OCI-LY3 (cell line): ENCODE results near the gene DAND5.

Experiments used
- H2AFZ ChIP-seq: fragments of 200-600, 300-600 bp; shearing (Covaris generic); 2 replicates; pipeline ENCODE4 v1.6.0; 2014; ENCODE audit warnings: antibody characterized with exemption, low read depth, low read length
- H3K27ac ChIP-seq: fragments of 200-600, 300-600 bp; sonication (generic); 2 replicates; pipeline ENCODE4 v1.5.1; 2014; ENCODE audit warnings: mild to moderate bottlenecking, low read length, moderate library complexity, mixed read lengths
- H3K27me3 ChIP-seq: fragments of 200-600, 300-600 bp; sonication (generic); 2 replicates; pipeline ENCODE4 v1.6.1; 2014; ENCODE audit warnings: low read depth, low read length, mixed read lengths
- H3K36me3 ChIP-seq: fragments of 200-600, 300-600 bp; sonication (generic); replicated peaks from 2 replicates; pipeline ENCODE3; 2014; ENCODE audit warnings: low read depth, low read length, mixed read lengths
- H3K4me1 ChIP-seq: fragments of 300-600, 200-600 bp; sonication (generic); 2 replicates; pipeline ENCODE4 v1.6.1; 2014; ENCODE audit warnings: low read length, mixed read lengths
- H3K4me2 ChIP-seq: fragments of 200-600, 300-600 bp; sonication (generic); 2 replicates; pipeline ENCODE4 v1.6.1; 2014; ENCODE audit warnings: low read length, mixed read lengths
- H3K4me3 ChIP-seq: fragments of 300-600, 200-600 bp; sonication (generic); 2 replicates; pipeline ENCODE4 v1.5.1; 2014; ENCODE audit warnings: antibody characterized with exemption, mild to moderate bottlenecking, low read length, moderate library complexity
- H3K79me2 ChIP-seq: fragments of 300-600, 200-600 bp; shearing (Covaris generic); 2 replicates; pipeline ENCODE4 v1.6.1; 2014; ENCODE audit warnings: mild to moderate bottlenecking, low read length, mixed read lengths
- H3K9ac ChIP-seq: fragments of 300-600, 200-600 bp; shearing (Covaris generic); 2 replicates; pipeline ENCODE4 v1.6.0; 2014; ENCODE audit warnings: mild to moderate bottlenecking, low read length, moderate library complexity
- H3K9me3 ChIP-seq: fragments of 200-600, 300-600 bp; shearing (Covaris generic); 2 replicates; pipeline ENCODE4 v1.6.1; 2014; ENCODE audit warnings: low read length, mixed read lengths; ENCODE audit not compliant: insufficient read depth
- H4K20me1 ChIP-seq: fragments of 200-600, 300-600 bp; sonication (generic); 2 replicates; pipeline ENCODE4 v1.6.1; 2016; ENCODE audit warnings: low read length, mixed read lengths; ENCODE audit not compliant: insufficient read depth
- CTCF ChIP-seq: fragments of 200-600, 300-600 bp; sonication (generic); IDR thresholded peaks from 2 replicates; pipeline ENCODE4 v1.5.1; 2014; ENCODE audit warnings: antibody characterized with exemption, low read length, low read depth
- EZH2phosphoT487 ChIP-seq: fragments of 200-600 bp; shearing (Covaris generic); IDR thresholded peaks from 2 replicates; pipeline ENCODE4 v1.6.1; 2018; ENCODE audit warnings: antibody characterized with exemption, mixed run types, low read depth

Gene DAND5

GRCh38 chr19:13012690-13013608 lies 43.6 kb downstream of the DAND5 start:
- no peak overlapping the region for H2AFZ ChIP-seq
- TF ChIP-seq CTCF (no peak), EZH2phosphoT487 (no peak)
- H3K36me3 ChIP-seq: no peaks in the 10 kb centered on the region
- peaks cover 17% of the 10 kb centered on the region for H3K4me1 ChIP-seq
- H3K4me3 ChIP-seq: no peak overlapping the region
- no peaks in the 10 kb centered on the region for H3K9me3 ChIP-seq
- H3K9ac ChIP-seq: no peak overlapping the region
- H4K20me1 ChIP-seq: no peaks in the 10 kb centered on the region
- no peaks in the 10 kb centered on the region for H3K79me2 ChIP-seq
- H3K27me3 ChIP-seq: peaks cover 10% of the 10 kb centered on the region
- no peak overlapping the region for H3K4me2 ChIP-seq
- H3K27ac ChIP-seq: no peak overlapping the region

GRCh38 chr19:13013649-13014048 lies 44.3 kb downstream of the DAND5 start:
- no peak overlapping the region for H3K4me2 ChIP-seq
- H4K20me1 ChIP-seq: no peaks in the 10 kb centered on the region
- no peak overlapping the region for H3K4me3 ChIP-seq
- no peak overlapping the region for H3K27ac ChIP-seq
- TF ChIP-seq EZH2phosphoT487 (no peak), CTCF (no peak)
- peaks cover 10% of the 10 kb centered on the region for H3K27me3 ChIP-seq
- H2AFZ ChIP-seq: no peak overlapping the region
- H3K9me3 ChIP-seq: no peaks in the 10 kb centered on the region
- H3K79me2 ChIP-seq: no peaks in the 10 kb centered on the region
- peaks cover 17% of the 10 kb centered on the region for H3K4me1 ChIP-seq
- H3K36me3 ChIP-seq: no peaks in the 10 kb centered on the region
- no peak overlapping the region for H3K9ac ChIP-seq

- peaks cover 10% of the 10 kb centered on the region for H3K27me3 ChIP-seq
- no peak overlapping the region for H2AFZ ChIP-seq
- H3K4me1 ChIP-seq: peaks cover 17% of the 10 kb centered on the region
- H4K20me1 ChIP-seq: no peaks in the 10 kb centered on the region
- H3K9me3 ChIP-seq: no peaks in the 10 kb centered on the region
- TF ChIP-seq CTCF: no peak
- no peak for TF ChIP-seq EZH2phosphoT487
- no peak overlapping the region for H3K9ac ChIP-seq
- no peak overlapping the region for H3K4me3 ChIP-seq
- no peak overlapping the region for H3K4me2 ChIP-seq
- H3K27ac ChIP-seq: no peak overlapping the region
- H3K79me2 ChIP-seq: no peaks in the 10 kb centered on the region
- no peaks in the 10 kb centered on the region for H3K36me3 ChIP-seq
Observed at GRCh38 chr19:13014101-13014920, 44.9 kb downstream of the DAND5 start.

- Histone ChIP-seq H3K36me3 (no peaks in the 10 kb centered on the region), H2AFZ (no peak overlapping the region), H3K9ac (no peak overlapping the region), H3K27ac (no peak overlapping the region), H3K4me3 (no peak overlapping the region), H3K27me3 (peaks cover 10% of the 10 kb centered on the region), H3K79me2 (no peaks in the 10 kb centered on the region), H4K20me1 (no peaks in the 10 kb centered on the region), H3K9me3 (no peaks in the 10 kb centered on the region), H3K4me2 (no peak overlapping the region), H3K4me1 (peaks cover 17% of the 10 kb centered on the region)
- TF ChIP-seq CTCF: no peak
- no peak for TF ChIP-seq EZH2phosphoT487
Observed at GRCh38 chr19:13014921-13015280, 45.5 kb downstream of the DAND5 start.
